A673 (cell line): ENCODE results near the gene PMIS2. TPM values are rescaled to one million over a fixed set of nuclear protein-coding genes. Genes with fewer than 3 reads are reported as not detected.

Source experiments
- BruUV-seq: library from RNA; stranded (reverse); fragments of 400-500 nt; replicated peaks from 2 replicates; lab custom pipeline; 2021; lab: Mats Ljungman, UMichigan
- CTCF ChIA-PET: fragments of 300-600 bp; sonication (Branson Sonifier 250); formaldehyde crosslinking; loops from one replicate; lab custom pipeline; 2022; ENCODE audit warnings: antibody characterized with exemption; lab: Charles Lee
- POLR2A ChIA-PET: fragments of 300-600 bp; sonication (Branson Sonifier 250); formaldehyde crosslinking; loops from one replicate; lab custom pipeline; 2022; ENCODE audit warnings: antibody characterized with exemption; ENCODE audit not compliant: low non-redundant PET; lab: Charles Lee
- DNase-seq: peaks from one replicate; pipeline ENCODE4 v3.0.0-alpha.2; 2015; ENCODE audit warnings: low spot score
- H3K27ac ChIP-seq: fragments of 200-600 bp; sonication (generic); 2 replicates; pipeline ENCODE4 v1.5.1; 2016; ENCODE audit warnings: mixed run types, low read depth, mild to moderate bottlenecking, mixed read lengths, antibody characterized with exemption, low read length; ENCODE audit not compliant: poor library complexity, severe bottlenecking
- H3K27me3 ChIP-seq: fragments of 200-600 bp; sonication (generic); replicated peaks from 2 replicates; pipeline ENCODE4 v1.6.1; 2017; ENCODE audit warnings: mixed run types, low read depth, mild to moderate bottlenecking, mixed read lengths, antibody characterized with exemption, low read length; ENCODE audit not compliant: insufficient read depth, poor library complexity
- H3K36me3 ChIP-seq: fragments of 200-600 bp; sonication (generic); 2 replicates; pipeline ENCODE4 v1.6.1; 2016; ENCODE audit warnings: mixed run types, mild to moderate bottlenecking, mixed read lengths, antibody characterized with exemption, low read length; ENCODE audit not compliant: insufficient read depth, poor library complexity, severe bottlenecking
- H3K4me1 ChIP-seq: fragments of 200-600 bp; sonication (generic); 2 replicates; pipeline ENCODE4 v1.6.1; 2017; ENCODE audit warnings: mixed run types, mild to moderate bottlenecking, mixed read lengths, antibody characterized with exemption, low read length; ENCODE audit not compliant: insufficient read depth, poor library complexity, severe bottlenecking
- H3K4me3 ChIP-seq: fragments of 200-600 bp; sonication (generic); 2 replicates; pipeline ENCODE4 v1.5.1; 2016; ENCODE audit warnings: low read depth, mixed run types, mild to moderate bottlenecking, mixed read lengths, low read length; ENCODE audit not compliant: poor library complexity, severe bottlenecking
- H3K9me3 ChIP-seq: fragments of 200-600 bp; sonication (generic); 2 replicates; pipeline ENCODE4 v1.6.1; 2016; ENCODE audit warnings: mixed run types, low read depth, mild to moderate bottlenecking, mixed read lengths, antibody characterized with exemption, low read length; ENCODE audit not compliant: poor library complexity, severe bottlenecking
- CTCF ChIP-seq: fragments of 300-800, 200-600 bp; sonication (generic); conservative IDR thresholded peaks from 2 replicates; pipeline ENCODE4 v1.5.1; 2017; ENCODE audit warnings: low read depth, mild to moderate bottlenecking, antibody characterized with exemption, low read length, moderate library complexity, mixed read lengths
- EZH2 ChIP-seq: fragments of 200-600 bp; sonication (generic); IDR thresholded peaks from 2 replicates; pipeline ENCODE4 v1.6.1; 2017; ENCODE audit warnings: borderline replicate concordance, low read depth, mild to moderate bottlenecking, mixed read lengths, antibody characterized with exemption, low read length; ENCODE audit not compliant: poor library complexity, severe bottlenecking
- intact Hi-C: fragments of 100-400 bp; cut with micrococcal nuclease; formaldehyde crosslinking; loops from one replicate; pipeline ENCODE4 v1.10.0; 2022; ENCODE audit not compliant: unreplicated experiment
- total RNA-seq: library from RNA; stranded (reverse); gene quantifications from 2 replicates; pipeline ENCODE4 v1.2.3, GENCODE V29; 2021

The PMIS2 gene
- total RNA-seq, 1 experiment from 2014 or later = not detected

GRCh38 chr19:35540356-35540927, 45.5 kb upstream of the PMIS2 start:
- H3K4me1 ChIP-seq = peaks cover 7% of the 10 kb centered on the region
- H3K36me3 ChIP-seq = no peaks in the 10 kb centered on the region
- POLR2A ChIA-PET = no interaction called here
- H3K27me3 ChIP-seq = no peaks in the 10 kb centered on the region
- BruUV-seq = no TSS peak
- no peak overlapping the region for H3K27ac ChIP-seq
- CTCF ChIA-PET = no interaction called here
- H3K9me3 ChIP-seq = no peaks in the 10 kb centered on the region
- no peak overlapping the region for H3K4me3 ChIP-seq
- intact Hi-C loops = no loop called here
- TF ChIP-seq EZH2 = no peak
- TF ChIP-seq CTCF = no peak
- DNase-seq = no peak

- H3K9me3 ChIP-seq = no peaks in the 10 kb centered on the region
- DNase-seq = no peak
- H3K4me3 ChIP-seq = no peak overlapping the region
- no peaks in the 10 kb centered on the region for H3K27me3 ChIP-seq
- H3K27ac ChIP-seq = no peak overlapping the region
- no TSS peak for BruUV-seq
- no peaks in the 10 kb centered on the region for H3K36me3 ChIP-seq
- ChIA-PET CTCF (no interaction called here), POLR2A (no interaction called here)
- H3K4me1 ChIP-seq = peaks cover 11% of the 10 kb centered on the region
- TF ChIP-seq EZH2 = no peak
- TF ChIP-seq CTCF = no peak
- intact Hi-C loops = no loop called here
Measured at GRCh38 chr19:35542209-35542608, 43.8 kb upstream of the PMIS2 start.

- TF ChIP-seq CTCF = no peak
- TF ChIP-seq EZH2 = no peak
- Histone ChIP-seq H3K27ac (no peak overlapping the region), H3K36me3 (no peaks in the 10 kb centered on the region), H3K27me3 (no peaks in the 10 kb centered on the region), H3K4me1 (peaks cover 11% of the 10 kb centered on the region), H3K9me3 (no peaks in the 10 kb centered on the region), H3K4me3 (no peak overlapping the region)
- DNase-seq = no peak
- POLR2A ChIA-PET = no interaction called here
- no TSS peak for BruUV-seq
- intact Hi-C loops = no loop called here
- CTCF ChIA-PET = no interaction called here
Measured at GRCh38 chr19:35543280-35544109, 42.5 kb upstream of the PMIS2 start.
